Effector memory CD4-positive, alpha-beta T cell (primary cell): Measurements from ENCODE around the gene IGSF21.

Experiments used
- DNase-seq, 3 donors: peaks; one replicate each; pipeline ENCODE4 v3.0.0-alpha.2; 2020
- H3K27ac ChIP-seq: 2 replicates; pipeline ENCODE4 v1.7.0; 2013; ENCODE audit warnings: mild to moderate bottlenecking, low read length, moderate library complexity; ENCODE audit not compliant: insufficient read depth, poor library complexity, severe bottlenecking
- H3K27me3 ChIP-seq: replicated peaks from 2 replicates; pipeline ENCODE4 v1.7.0; 2013; ENCODE audit warnings: mild to moderate bottlenecking, low read length; ENCODE audit not compliant: insufficient read depth, control insufficient read depth, poor library complexity, severe bottlenecking
- H3K36me3 ChIP-seq: 2 replicates; pipeline ENCODE4 v1.7.0; 2013; ENCODE audit warnings: mild to moderate bottlenecking, low read length, moderate library complexity; ENCODE audit not compliant: control insufficient read depth, insufficient read depth
- H3K4me1 ChIP-seq: 2 replicates; pipeline ENCODE4 v1.7.0; 2013; ENCODE audit warnings: low read length, mild to moderate bottlenecking; ENCODE audit not compliant: control insufficient read depth, insufficient read depth, poor library complexity, severe bottlenecking
- H3K4me3 ChIP-seq: 2 replicates; pipeline ENCODE4 v1.7.0; 2013; ENCODE audit warnings: low read length, low read depth, mild to moderate bottlenecking; ENCODE audit not compliant: insufficient read depth, poor library complexity, severe bottlenecking
- H3K9me3 ChIP-seq: 2 replicates; pipeline ENCODE4 v1.7.0; 2013; ENCODE audit warnings: mild to moderate bottlenecking, low read length, moderate library complexity; ENCODE audit not compliant: control insufficient read depth

The IGSF21 gene

GRCh38 chr1:18284805-18285537 lies 177.4 kb downstream of the IGSF21 start:
- peaks cover 3% of the 10 kb centered on the region for H3K27me3 ChIP-seq

GRCh38 chr1:18285538-18285924 lies 177.9 kb downstream of the IGSF21 start:
- Histone ChIP-seq H3K4me1 (no peaks in the 10 kb centered on the region), H3K4me3 (no peak overlapping the region), H3K36me3 (no peaks in the 10 kb centered on the region), H3K27ac (no peak overlapping the region), H3K27me3 (peaks cover 3% of the 10 kb centered on the region), H3K9me3 (no peaks in the 10 kb centered on the region)
- no peak for DNase-seq

More at GRCh38 chr1:18284805-18285537, 177.4 kb downstream of the IGSF21 start:
- Histone ChIP-seq H3K27ac (no peak overlapping the region), H3K36me3 (no peaks in the 10 kb centered on the region), H3K4me3 (no peak overlapping the region), H3K9me3 (no peaks in the 10 kb centered on the region), H3K4me1 (no peaks in the 10 kb centered on the region)
- DNase-seq, result no peak

GRCh38 chr1:18288722-18289121 lies 181.1 kb downstream of the IGSF21 start:
- Histone ChIP-seq H3K27ac (no peak overlapping the region), H3K4me1 (no peaks in the 10 kb centered on the region), H3K9me3 (no peaks in the 10 kb centered on the region), H3K4me3 (no peak overlapping the region), H3K36me3 (no peaks in the 10 kb centered on the region), H3K27me3 (peaks cover 3% of the 10 kb centered on the region)
- no peak for DNase-seq

GRCh38 chr1:18289597-18289996 lies 182.0 kb downstream of the IGSF21 start:
- Histone ChIP-seq H3K27me3 (no peaks in the 10 kb centered on the region), H3K27ac (no peak overlapping the region), H3K36me3 (no peaks in the 10 kb centered on the region), H3K4me3 (no peak overlapping the region), H3K4me1 (no peaks in the 10 kb centered on the region), H3K9me3 (no peaks in the 10 kb centered on the region)
- DNase-seq, result no peak

DNA sequence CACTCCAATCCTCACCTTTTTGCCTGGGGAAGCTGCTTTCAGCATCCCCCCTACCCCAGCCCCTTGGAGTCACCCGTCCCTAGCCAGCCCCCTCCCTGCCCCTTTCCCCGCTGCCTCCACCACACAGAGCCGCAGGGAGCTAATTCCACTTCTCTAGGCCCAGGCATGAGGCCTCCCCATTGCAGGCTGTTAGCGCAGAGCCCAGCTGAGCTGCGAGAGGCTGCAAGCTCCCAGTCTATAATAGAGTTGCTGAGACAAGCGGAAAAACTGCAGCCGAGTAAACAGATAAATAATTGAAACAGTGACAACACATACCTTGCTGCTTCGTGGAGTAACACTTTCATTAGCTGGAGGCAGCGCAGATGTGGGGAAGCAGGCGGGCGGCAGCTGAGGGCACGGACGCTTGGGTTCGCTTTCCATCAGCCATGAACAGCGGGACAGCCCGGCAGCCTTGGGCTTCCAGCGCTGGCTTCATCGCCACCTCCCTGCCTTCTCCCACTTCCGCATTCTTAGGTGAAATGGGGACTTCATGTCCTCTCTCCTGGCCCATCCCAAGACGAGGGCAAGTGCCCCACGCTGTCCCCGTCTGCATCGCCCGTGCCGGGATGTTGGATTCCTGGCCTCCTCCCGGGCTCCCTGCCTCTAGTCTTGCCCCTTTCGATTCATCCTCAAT lies 183.3 kb downstream of the IGSF21 start:
- H3K9me3 ChIP-seq, result no peaks in the 10 kb centered on the region
- H3K4me1 ChIP-seq, result no peaks in the 10 kb centered on the region
- no peak overlapping the region for H3K4me3 ChIP-seq
- no peak overlapping the region for H3K27ac ChIP-seq
- no peak for DNase-seq
- H3K27me3 ChIP-seq, result no peaks in the 10 kb centered on the region
- H3K36me3 ChIP-seq, result no peaks in the 10 kb centered on the region

- H3K36me3 ChIP-seq, result no peaks in the 10 kb centered on the region
- H3K4me1 ChIP-seq, result no peaks in the 10 kb centered on the region
- H3K9me3 ChIP-seq, result no peaks in the 10 kb centered on the region
- no peak overlapping the region for H3K27ac ChIP-seq
- H3K4me3 ChIP-seq, result no peak overlapping the region
- no peaks in the 10 kb centered on the region for H3K27me3 ChIP-seq
- DNase-seq, result no peak
Observed at GRCh38 chr1:18292531-18292930, 184.9 kb downstream of the IGSF21 start.

- Histone ChIP-seq H3K36me3 (no peaks in the 10 kb centered on the region), H3K9me3 (no peaks in the 10 kb centered on the region), H3K4me1 (no peaks in the 10 kb centered on the region), H3K27me3 (no peaks in the 10 kb centered on the region), H3K27ac (no peak overlapping the region), H3K4me3 (no peak overlapping the region)
- DNase-seq, result no peak
Observed at GRCh38 chr1:18293291-18293690, 185.7 kb downstream of the IGSF21 start.

GRCh38 chr1:18294437-18295176 lies 187.0 kb downstream of the IGSF21 start:
- H3K27me3 ChIP-seq, result no peaks in the 10 kb centered on the region
- no peaks in the 10 kb centered on the region for H3K4me1 ChIP-seq
- no peak overlapping the region for H3K27ac ChIP-seq
- H3K36me3 ChIP-seq, result no peaks in the 10 kb centered on the region
- no peaks in the 10 kb centered on the region for H3K9me3 ChIP-seq
- DNase-seq, result no peak
- H3K4me3 ChIP-seq, result no peak overlapping the region

- no peaks in the 10 kb centered on the region for H3K36me3 ChIP-seq
- H3K27ac ChIP-seq, result no peak overlapping the region
- no peaks in the 10 kb centered on the region for H3K9me3 ChIP-seq
- DNase-seq, result no peak
- no peak overlapping the region for H3K4me3 ChIP-seq
- H3K27me3 ChIP-seq, result no peaks in the 10 kb centered on the region
- H3K4me1 ChIP-seq, result no peaks in the 10 kb centered on the region
Observed at GRCh38 chr1:18297896-18298648, 190.5 kb downstream of the IGSF21 start.
